OCI-LY1 (cell line): ENCODE measurements around the gene GGPS1.

Source experiments
- H2AFZ ChIP-seq: fragments of 200-600 bp; sonication (generic), shearing (Covaris generic); 2 replicates; pipeline ENCODE4 v1.6.0; 2014; ENCODE audit warnings: antibody characterized with exemption, mild to moderate bottlenecking, low read length
- H3F3A ChIP-seq: fragments of 200-600 bp; sonication (generic), shearing (Covaris generic); 2 replicates; pipeline ENCODE4 v1.6.0; 2014; ENCODE audit warnings: mild to moderate bottlenecking, antibody characterized with exemption, low read length, moderate library complexity; ENCODE audit not compliant: insufficient read depth
- H3K27ac ChIP-seq: fragments of 200-600 bp; sonication (generic); 2 replicates; pipeline ENCODE4 v1.5.1; 2014; ENCODE audit warnings: low read length, mixed run types, mild to moderate bottlenecking, low read depth; ENCODE audit not compliant: poor library complexity, severe bottlenecking
- H3K27me3 ChIP-seq: fragments of 200-600 bp; sonication (generic); 2 replicates; pipeline ENCODE4 v1.6.0; 2014; ENCODE audit warnings: antibody characterized with exemption, mild to moderate bottlenecking, low read length, moderate library complexity; ENCODE audit not compliant: insufficient read depth
- H3K36me3 ChIP-seq: fragments of 200-600 bp; sonication (generic); 2 replicates; pipeline ENCODE4 v1.6.1; 2014; ENCODE audit warnings: mild to moderate bottlenecking, antibody characterized with exemption, low read length, moderate library complexity, mixed read lengths; ENCODE audit not compliant: insufficient read depth
- H3K4me1 ChIP-seq: fragments of 200-600 bp; sonication (generic); 2 replicates; pipeline ENCODE4 v1.5.1; 2014; ENCODE audit warnings: mild to moderate bottlenecking, low read length, moderate library complexity; ENCODE audit not compliant: insufficient read depth, severe bottlenecking
- H3K4me2 ChIP-seq: fragments of 200-600 bp; sonication (generic), shearing (Covaris generic); 2 replicates; pipeline ENCODE4 v1.6.1; 2014; ENCODE audit warnings: low read length
- H3K4me3 ChIP-seq: fragments of 200-600 bp; sonication (generic); 2 replicates; pipeline ENCODE4 v1.5.1; 2014; ENCODE audit warnings: low read length, low read depth, mild to moderate bottlenecking, mixed read lengths; ENCODE audit not compliant: poor library complexity, severe bottlenecking
- H3K79me2 ChIP-seq: fragments of 200-600 bp; shearing (Covaris generic); 2 replicates; pipeline ENCODE4 v1.6.1; 2016; ENCODE audit warnings: mixed run types, low read length, mixed read lengths; ENCODE audit not compliant: insufficient read depth
- H3K9ac ChIP-seq: fragments of 200-600 bp; sonication (generic), shearing (Covaris generic); 2 replicates; pipeline ENCODE4 v1.6.1; 2014; ENCODE audit warnings: mild to moderate bottlenecking, low read length, mixed read lengths
- H3K9me2 ChIP-seq: fragments of 200-600 bp; sonication (generic), shearing (Covaris generic); 2 replicates; pipeline ENCODE4 v1.6.1; 2014; ENCODE audit warnings: low read depth, mild to moderate bottlenecking, low read length, mixed read lengths
- H3K9me3 ChIP-seq: fragments of 200-600 bp; shearing (Covaris generic); 2 replicates; pipeline ENCODE4 v1.6.1; 2014; ENCODE audit warnings: low read length, mixed read lengths
- H4K20me1 ChIP-seq: fragments of 200-600 bp; sonication (generic), shearing (Covaris generic); 2 replicates; pipeline ENCODE4 v1.6.0; 2016; ENCODE audit warnings: mild to moderate bottlenecking, low read length; ENCODE audit not compliant: insufficient read depth
- CTCF ChIP-seq: fragments of 200-600 bp; sonication (generic), shearing (Covaris generic); IDR thresholded peaks from 2 replicates; pipeline ENCODE4 v1.5.1; 2017; ENCODE audit warnings: mild to moderate bottlenecking, antibody characterized with exemption, low read length, moderate library complexity, mixed read lengths
- EZH2 ChIP-seq: fragments of 200-600 bp; sonication (generic), shearing (Covaris generic); IDR thresholded peaks from 2 replicates; pipeline ENCODE4 v1.8.0; 2017; ENCODE audit warnings: borderline replicate concordance, mixed run types, mild to moderate bottlenecking, antibody characterized with exemption, low read length, moderate library complexity, mixed read lengths

Gene GGPS1

GRCh38 chr1:235315735-235316134 lies 12.6 kb upstream of the GGPS1 start:
- Histone ChIP-seq H3K9me3 (no peaks in the 10 kb centered on the region), H3K36me3 (peaks cover 43% of the 10 kb centered on the region), H3K27ac (no peak overlapping the region), H2AFZ (no peak overlapping the region), H3K27me3 (no peaks in the 10 kb centered on the region), H4K20me1 (peaks cover 6% of the 10 kb centered on the region; the same call in 1 of the 2 replicates), H3K79me2 (peaks cover 96% of the 10 kb centered on the region), H3K4me1 (peaks cover 6% of the 10 kb centered on the region), H3K4me2 (no peak overlapping the region), H3F3A (no peaks in the 10 kb centered on the region), H3K9ac (no peak overlapping the region), H3K9me2 (no peaks in the 10 kb centered on the region), H3K4me3 (no peak overlapping the region)
- TF ChIP-seq CTCF (no peak), EZH2 (no peak)

GRCh38 chr1:235317168-235317567 lies 11.2 kb upstream of the GGPS1 start:
- TF ChIP-seq CTCF (no peak), EZH2 (no peak)
- Histone ChIP-seq H3K9me3 (no peaks in the 10 kb centered on the region), H3K27ac (no peak overlapping the region), H3F3A (no peaks in the 10 kb centered on the region), H3K9me2 (no peaks in the 10 kb centered on the region), H3K36me3 (peaks cover 43% of the 10 kb centered on the region), H3K9ac (no peak overlapping the region), H3K4me1 (peaks cover 6% of the 10 kb centered on the region), H3K4me2 (no peak overlapping the region), H3K4me3 (no peak overlapping the region), H3K79me2 (peaks cover 98% of the 10 kb centered on the region), H4K20me1 (peaks cover 6% of the 10 kb centered on the region; the same call in 1 of the 2 replicates), H2AFZ (no peak overlapping the region), H3K27me3 (no peaks in the 10 kb centered on the region)

- H3K36me3 ChIP-seq: peaks cover 48% of the 10 kb centered on the region
- no peak overlapping the region for H2AFZ ChIP-seq
- H3K27me3 ChIP-seq: no peaks in the 10 kb centered on the region
- H3F3A ChIP-seq: no peaks in the 10 kb centered on the region
- peaks cover 6% of the 10 kb centered on the region; the same call in 1 of the 2 replicates for H4K20me1 ChIP-seq
- H3K4me2 ChIP-seq: no peak overlapping the region
- no peak overlapping the region for H3K27ac ChIP-seq
- H3K9me3 ChIP-seq: no peaks in the 10 kb centered on the region
- H3K4me3 ChIP-seq: no peak overlapping the region
- no peaks in the 10 kb centered on the region for H3K9me2 ChIP-seq
- H3K9ac ChIP-seq: no peak overlapping the region
- peaks cover 98% of the 10 kb centered on the region for H3K79me2 ChIP-seq
- no peak for TF ChIP-seq EZH2
- TF ChIP-seq CTCF: no peak
- H3K4me1 ChIP-seq: peaks cover 5% of the 10 kb centered on the region
Observed at GRCh38 chr1:235319255-235319654, 9.1 kb upstream of the GGPS1 start.
